ENCODE data around the gene TBX10. TPM values are rescaled to one million over a fixed set of nuclear protein-coding genes. Genes with fewer than 3 reads are reported as not detected.
"Not testable (repeated sequence)": the region's sequence is repeated elsewhere in the genome, so short reads cannot be mapped to it uniquely, and the experiment has no call there.

Gene TBX10
- total RNA-seq, 1 donor from 2014 or later, result not detected

GRCh38 chr11:67604815-67605214, 34.7 kb downstream of the TBX10 start:
- no peak for DNase-seq (ENCODE audit: low spot score)

- not testable (repeated sequence) for DNase-seq (ENCODE audit: low spot score)
These were observed 35.4 kb downstream of the TBX10 start for GRCh38 chr11:67604119-67604518.

GRCh38 chr11:67601098-67601497, 38.5 kb downstream of the TBX10 start:
- no peak for DNase-seq (ENCODE audit: low spot score)

- no peak for DNase-seq (ENCODE audit: low spot score)
These were observed 39.1 kb downstream of the TBX10 start for GRCh38 chr11:67600324-67601029.

- no peak for DNase-seq (ENCODE audit: low spot score)
These were observed 40.4 kb downstream of the TBX10 start for GRCh38 chr11:67599149-67599548.

GRCh38 chr11:67597963-67598362, 41.6 kb downstream of the TBX10 start:
- DNase-seq (ENCODE audit: low spot score), result not testable (repeated sequence)

GRCh38 chr11:67597458-67597857, 42.1 kb downstream of the TBX10 start:
- DNase-seq (ENCODE audit: low spot score), result not testable (repeated sequence)

- peak; percentile 8 for DNase-seq (ENCODE audit: low spot score)
These were observed 42.7 kb downstream of the TBX10 start for GRCh38 chr11:67596753-67597300.

- peak; percentile 2 for DNase-seq (ENCODE audit: low spot score)
These were observed 45.1 kb downstream of the TBX10 start for GRCh38 chr11:67594480-67594879.

GRCh38 chr11:67593565-67593905, 46.0 kb downstream of the TBX10 start:
- DNase-seq (ENCODE audit: low spot score), result no peak

- DNase-seq (ENCODE audit: low spot score), result peak; percentile 67
These were observed 46.5 kb downstream of the TBX10 start for GRCh38 chr11:67592880-67593564.

GRCh38 chr11:67588899-67589415, 50.6 kb downstream of the TBX10 start:
- DNase-seq (ENCODE audit: low spot score), result not testable (repeated sequence)

GRCh38 chr11:67588136-67588503, 51.4 kb downstream of the TBX10 start:
- no peak for DNase-seq (ENCODE audit: low spot score)

GRCh38 chr11:67586568-67587250, 52.9 kb downstream of the TBX10 start:
- DNase-seq (ENCODE audit: low spot score), result no peak

- DNase-seq (ENCODE audit: low spot score), result no peak
These were observed 53.7 kb downstream of the TBX10 start for GRCh38 chr11:67585911-67586310.

- no peak for DNase-seq (ENCODE audit: low spot score)
These were observed 54.4 kb downstream of the TBX10 start for GRCh38 chr11:67584881-67585873.

- DNase-seq (ENCODE audit: low spot score), result no peak
These were observed 55.2 kb downstream of the TBX10 start for GRCh38 chr11:67584205-67584880.

- DNase-seq (ENCODE audit: low spot score), result peak; percentile 98
These were observed 56.0 kb downstream of the TBX10 start, which contains the start of gene GSTP1 for GRCh38 chr11:67583247-67584204. TSS of gene GSTP1 (plus strand) at chr11:67583812. CDS start at chr11:67583844, 32 bp downstream.

- DNase-seq (ENCODE audit: low spot score), result no peak
These were observed 57.6 kb downstream of the TBX10 start for GRCh38 chr11:67582011-67582410.
